Activated gamma-delta T cell (primary cell): ENCODE results near the gene SLC39A9.

Source experiments
- DNase-seq: peaks from one replicate; lab custom pipeline; 2025; lab: John Stamatoyannopoulos, UW
- total RNA-seq, 2 donors: gene quantifications; one replicate each; lab custom pipeline; 2026; lab: John Stamatoyannopoulos, UW

SLC39A9 gene
- 75.9 to 87.3 reads per million in 2 donors for total RNA-seq

- peak; percentile 76 for DNase-seq
Measured at GRCh38 chr14:69398053-69398817, at the start of gene SLC39A9, which contains the start of gene ERH. SLC39A9 (plus strand) TSS chr14:69398692; CDS start chr14:69399370, 678 bp downstream. ERH (minus strand) TSS chr14:69398299; CDS start chr14:69398233, 66 bp downstream.

GRCh38 chr14:69349091-69349777 lies 49.3 kb upstream of the SLC39A9 start:
- no peak for DNase-seq

- no peak for DNase-seq
Measured at GRCh38 chr14:69350892-69351291, 47.6 kb upstream of the SLC39A9 start.

GRCh38 chr14:69351385-69351784 lies 47.1 kb upstream of the SLC39A9 start:
- no peak for DNase-seq

- no peak for DNase-seq
Measured at GRCh38 chr14:69351911-69352310, 46.6 kb upstream of the SLC39A9 start.

GRCh38 chr14:69353168-69353567 lies 45.3 kb upstream of the SLC39A9 start:
- DNase-seq, result no peak

GRCh38 chr14:69354383-69355153 lies 43.9 kb upstream of the SLC39A9 start:
- DNase-seq, result no peak

GRCh38 chr14:69355154-69355597 lies 43.3 kb upstream of the SLC39A9 start:
- no peak for DNase-seq

- DNase-seq, result no peak
Measured at GRCh38 chr14:69355607-69356281, 42.7 kb upstream of the SLC39A9 start.

GRCh38 chr14:69356903-69357543 lies 41.5 kb upstream of the SLC39A9 start:
- DNase-seq, result no peak

- DNase-seq, result no peak
Measured at GRCh38 chr14:69357544-69358200, 40.8 kb upstream of the SLC39A9 start.

- DNase-seq, result no peak
Measured at GRCh38 chr14:69358233-69358963, 40.1 kb upstream of the SLC39A9 start.

GRCh38 chr14:69358966-69359365 lies 39.5 kb upstream of the SLC39A9 start:
- DNase-seq, result no peak

GRCh38 chr14:69360438-69361108 lies 37.9 kb upstream of the SLC39A9 start:
- no peak for DNase-seq

- no peak for DNase-seq
Measured at GRCh38 chr14:69363055-69363454, 35.4 kb upstream of the SLC39A9 start.

GRCh38 chr14:69363964-69364363 lies 34.5 kb upstream of the SLC39A9 start:
- no peak for DNase-seq

GRCh38 chr14:69364378-69364777 lies 34.1 kb upstream of the SLC39A9 start:
- no peak for DNase-seq

- DNase-seq, result no peak
Measured at GRCh38 chr14:69366069-69366468, 32.4 kb upstream of the SLC39A9 start.

GRCh38 chr14:69366761-69367160 lies 31.7 kb upstream of the SLC39A9 start:
- no peak for DNase-seq
